ENCODE results near the gene FARS2. TPM values are rescaled to one million over a fixed set of nuclear protein-coding genes. Genes with fewer than 3 reads are reported as not detected.

Gene FARS2
- total RNA-seq, 1 donor from 2014 or later, result 19.9 TPM

- no peaks in the 10 kb centered on the region for H3K9me3 Mint-ChIP-seq
- no peak overlapping the region for H3K4me3 Mint-ChIP-seq
- no peak for TF ChIP-seq CTCF (IDR thresholded peaks at IDR 0.05; ENCODE audit: unreplicated experiment)
- H3K4me1 Mint-ChIP-seq, result no peaks in the 10 kb centered on the region
- no peak for DNase-seq (ENCODE audit: low spot score in 2 of 2, unreplicated experiment in 2 of 2)
- no peak overlapping the region for H3K27ac Mint-ChIP-seq
- H3K36me3 Mint-ChIP-seq, result peaks cover 2% of the 10 kb centered on the region
- no peaks in the 10 kb centered on the region for H3K27me3 Mint-ChIP-seq (ENCODE audit: low read depth)
Measured at GRCh38 chr6:5490501-5491069, 229.3 kb downstream of the FARS2 start.

GRCh38 chr6:5492356-5492755 lies 231.0 kb downstream of the FARS2 start:
- H3K36me3 Mint-ChIP-seq, result peaks cover 2% of the 10 kb centered on the region
- H3K4me3 Mint-ChIP-seq, result no peak overlapping the region
- no peaks in the 10 kb centered on the region for H3K9me3 Mint-ChIP-seq
- no peaks in the 10 kb centered on the region for H3K4me1 Mint-ChIP-seq
- no peaks in the 10 kb centered on the region for H3K27me3 Mint-ChIP-seq (ENCODE audit: low read depth)
- no peak for DNase-seq (ENCODE audit: low spot score in 2 of 2, unreplicated experiment in 2 of 2)
- H3K27ac Mint-ChIP-seq, result no peak overlapping the region
- TF ChIP-seq CTCF (IDR thresholded peaks at IDR 0.05; ENCODE audit: unreplicated experiment), result no peak

GRCh38 chr6:5493806-5494205 lies 232.5 kb downstream of the FARS2 start:
- Mint-ChIP-seq H3K9me3 (no peaks in the 10 kb centered on the region), H3K27ac (no peak overlapping the region), H3K4me3 (no peak overlapping the region), H3K27me3 (ENCODE audit: low read depth) (no peaks in the 10 kb centered on the region), H3K4me1 (no peaks in the 10 kb centered on the region), H3K36me3 (no peaks in the 10 kb centered on the region)
- no peak for DNase-seq (ENCODE audit: low spot score in 2 of 2, unreplicated experiment in 2 of 2)
- no peak for TF ChIP-seq CTCF (IDR thresholded peaks at IDR 0.05; ENCODE audit: unreplicated experiment)

- Mint-ChIP-seq H3K9me3 (no peaks in the 10 kb centered on the region), H3K4me3 (no peak overlapping the region), H3K27ac (no peak overlapping the region), H3K4me1 (no peaks in the 10 kb centered on the region), H3K36me3 (no peaks in the 10 kb centered on the region), H3K27me3 (ENCODE audit: low read depth) (no peaks in the 10 kb centered on the region)
- DNase-seq (ENCODE audit: low spot score in 2 of 2, unreplicated experiment in 2 of 2), result no peak
- TF ChIP-seq CTCF (IDR thresholded peaks at IDR 0.05; ENCODE audit: unreplicated experiment), result no peak
Measured at GRCh38 chr6:5497896-5498578, 236.7 kb downstream of the FARS2 start.

- no peak overlapping the region for H3K4me3 Mint-ChIP-seq
- no peaks in the 10 kb centered on the region for H3K27me3 Mint-ChIP-seq (ENCODE audit: low read depth)
- no peaks in the 10 kb centered on the region for H3K36me3 Mint-ChIP-seq
- H3K4me1 Mint-ChIP-seq, result no peaks in the 10 kb centered on the region
- H3K9me3 Mint-ChIP-seq, result no peaks in the 10 kb centered on the region
- DNase-seq (ENCODE audit: low spot score in 2 of 2, unreplicated experiment in 2 of 2), result no peak
- TF ChIP-seq CTCF (IDR thresholded peaks at IDR 0.05; ENCODE audit: unreplicated experiment), result no peak
- H3K27ac Mint-ChIP-seq, result no peak overlapping the region
Measured at GRCh38 chr6:5498579-5498899, 237.2 kb downstream of the FARS2 start.

All from mesothelial cell of epicardium (in vitro differentiated cells).